ENCODE measurements around the gene CFAP61.
"Not testable (repeated sequence)": the region's sequence is repeated elsewhere in the genome, so short reads cannot be mapped to it uniquely, and the experiment has no call there.

The CFAP61 gene

GRCh38 chr20:20333866-20334265 is 281.5 kb downstream of the CFAP61 start:
- DNase-seq: no peak

GRCh38 chr20:20334489-20334888 is 282.2 kb downstream of the CFAP61 start:
- DNase-seq: no peak

GRCh38 chr20:20338133-20338730 is 285.9 kb downstream of the CFAP61 start:
- no peak for DNase-seq

GRCh38 chr20:20340443-20340842 is 288.1 kb downstream of the CFAP61 start:
- no peak for DNase-seq

GRCh38 chr20:20341371-20341770 is 289.0 kb downstream of the CFAP61 start:
- DNase-seq: no peak

GRCh38 chr20:20342066-20342465 is 289.7 kb downstream of the CFAP61 start:
- DNase-seq: no peak

- no peak for DNase-seq
Observed at GRCh38 chr20:20343932-20344331, 291.6 kb downstream of the CFAP61 start.

- DNase-seq: no peak
Observed at GRCh38 chr20:20344476-20344875, 292.1 kb downstream of the CFAP61 start.

GRCh38 chr20:20353576-20353975 is 301.2 kb downstream of the CFAP61 start:
- DNase-seq: no peak

- DNase-seq: not testable (repeated sequence)
Observed at GRCh38 chr20:20355503-20355902, 303.2 kb downstream of the CFAP61 start.

- no peak for DNase-seq
Observed at GRCh38 chr20:20358801-20359200, 306.5 kb downstream of the CFAP61 start.

- DNase-seq: no peak
Observed at GRCh38 chr20:20359628-20360027, 307.3 kb downstream of the CFAP61 start.

- peak; percentile 42 for DNase-seq
Observed at GRCh38 chr20:20360464-20360863, 308.1 kb downstream of the CFAP61 start.

- DNase-seq: no peak
Observed at GRCh38 chr20:20362774-20363433, 310.6 kb downstream of the CFAP61 start.

- DNase-seq: no peak
Observed at GRCh38 chr20:20363434-20363798, 311.1 kb downstream of the CFAP61 start.

GRCh38 chr20:20363799-20364592 is 311.7 kb downstream of the CFAP61 start:
- no peak for DNase-seq

- DNase-seq: no peak
Observed at GRCh38 chr20:20364593-20365479, 312.5 kb downstream of the CFAP61 start.

GRCh38 chr20:20365480-20366161 is 313.3 kb downstream of the CFAP61 start:
- DNase-seq: no peak

- DNase-seq: no peak
Observed at GRCh38 chr20:20366551-20366875, 314.2 kb downstream of the CFAP61 start.

- no peak for DNase-seq
Observed at GRCh38 chr20:20366876-20367574, 314.7 kb downstream of the CFAP61 start.

GRCh38 chr20:20367575-20368417 is 315.5 kb downstream of the CFAP61 start, which contains the start of gene INSM1:
Gene INSM1, plus strand, starts transcription at chr20:20368104. Its CDS starts 164 bp downstream, at chr20:20368268.
- DNase-seq: no peak

All from CD4-positive, alpha-beta T cell treated with Interleukin-17A for 1 hour (primary cell).